HL-60 (cell line): ENCODE measurements around the gene SCYL1.

Experiments used
- DNase-seq, 2 experiments: peaks; one replicate each; pipeline ENCODE4 v3.0.0-alpha.2; 2010 to 2020; ENCODE audit warnings: low read depth in 1 of 2, low spot score in 1 of 2
- H3K27ac ChIP-seq: fragments of 250-450 bp; sonication (Bioruptor Pico); replicated peaks from 2 replicates; pipeline ENCODE4 v1.5.1; 2020; ENCODE audit warnings: mild to moderate bottlenecking, moderate library complexity
- H3K27me3 ChIP-seq: fragments of 250-450 bp; sonication (Bioruptor Pico); 2 replicates; pipeline ENCODE4 v1.5.1; 2021; ENCODE audit warnings: mild to moderate bottlenecking, moderate library complexity; ENCODE audit not compliant: insufficient read depth, poor library complexity, severe bottlenecking
- H3K4me3 ChIP-seq: replicated peaks from 2 replicates; pipeline ENCODE4 v1.5.1; 2011; ENCODE audit warnings: mild to moderate bottlenecking, control low read depth, low read length; ENCODE audit not compliant: insufficient read depth
- CTCF ChIP-seq: IDR thresholded peaks from one replicate; pipeline ENCODE4 v1.5.1; 2011; ENCODE audit warnings: low read length, control low read depth, inconsistent platforms; ENCODE audit not compliant: insufficient read depth
- GABPA ChIP-seq: IDR thresholded peaks from 2 replicates; pipeline ENCODE4 v1.6.1; 2012; ENCODE audit warnings: low read depth
- POLR2AphosphoS5 ChIP-seq: IDR thresholded peaks from 2 replicates; pipeline ENCODE4 v1.6.1; 2012; ENCODE audit warnings: low read depth
- REST ChIP-seq: IDR thresholded peaks from 2 replicates; pipeline ENCODE4 v1.6.1; 2012; ENCODE audit warnings: low read depth; ENCODE audit not compliant: insufficient replicate concordance
- SPI1 ChIP-seq: IDR thresholded peaks from 2 replicates; pipeline ENCODE4 v1.6.1; 2012; ENCODE audit warnings: low read depth, mild to moderate bottlenecking, borderline replicate concordance

The SCYL1 gene

GRCh38 chr11:65552388-65552951, 27.6 kb downstream of the SCYL1 start:
- Histone ChIP-seq H3K27me3 (no peaks in the 10 kb centered on the region), H3K27ac (peak overlapping the region; percentile 45), H3K4me3 (no peak overlapping the region)
- DNase-seq, result no peak
- no peak for TF ChIP-seq CTCF
- no peak for TF ChIP-seq POLR2AphosphoS5
- TF ChIP-seq GABPA, result no peak
- no peak for TF ChIP-seq REST
- no peak for TF ChIP-seq SPI1

DNA sequence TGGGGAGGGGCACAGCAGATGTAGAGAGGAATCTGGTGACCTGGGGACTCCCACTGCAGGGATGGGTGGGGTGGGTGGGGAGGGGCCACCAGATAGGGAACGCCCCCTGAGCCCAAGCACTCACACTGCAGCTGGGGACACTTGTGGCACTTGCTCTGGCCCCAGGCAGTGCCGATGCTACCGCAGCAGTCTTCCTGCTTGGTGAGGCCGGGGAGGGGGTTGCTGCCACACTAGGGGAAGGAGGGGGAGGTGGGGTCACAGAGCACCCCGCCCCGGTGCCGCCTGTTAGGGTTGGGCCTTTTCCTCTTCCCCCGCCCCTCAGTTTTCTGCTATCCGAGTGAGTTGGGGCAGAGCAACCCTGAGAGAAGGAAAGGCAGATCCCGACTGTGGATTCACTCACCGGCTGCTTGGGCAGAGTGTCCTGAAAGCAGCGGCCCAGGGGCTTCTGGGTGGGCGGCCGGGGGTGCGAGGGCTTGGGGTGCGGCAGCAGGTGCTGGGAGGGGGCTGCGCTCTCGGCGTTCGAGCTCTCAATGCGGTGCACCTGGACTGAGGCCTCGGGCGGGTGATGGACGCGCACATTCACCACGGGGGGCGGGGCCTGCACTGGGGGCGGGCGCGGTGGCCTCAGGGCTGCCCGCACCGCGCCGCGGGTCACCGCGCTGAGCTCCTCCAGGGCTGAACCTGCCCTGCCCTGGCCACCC, 28.6 kb downstream of the SCYL1 start:
- peak in 1 of 2 experiments; percentile 71 for DNase-seq
- Histone ChIP-seq H3K27ac (no peak overlapping the region; the same call in 1 of the 2 replicates), H3K4me3 (no peak overlapping the region)

More for the DNA sequence above, 28.6 kb downstream of the SCYL1 start:
- no peaks in the 10 kb centered on the region for H3K27me3 ChIP-seq
- no peak for TF ChIP-seq POLR2AphosphoS5
- TF ChIP-seq CTCF, result no peak
- TF ChIP-seq GABPA, result no peak
- TF ChIP-seq SPI1, result no peak
- TF ChIP-seq REST, result no peak
